Activated CD4-positive, alpha-beta memory T cell treated with anti-CD3 and anti-CD28 coated beads for 36 hours (primary cell): ENCODE results near the gene COL4A2. TPM values are rescaled to one million over a fixed set of nuclear protein-coding genes. Genes with fewer than 3 reads are reported as not detected.

Source experiments
- CTCF ChIA-PET: fragments of 350-600 bp; sonication (Branson Sonifier 250); formaldehyde crosslinking; loops from one replicate; lab custom pipeline; 2021; ENCODE audit warnings: antibody characterized with exemption, inconsistent platforms; lab: Charles Lee
- POLR2A ChIA-PET: fragments of 350-600 bp; sonication (Branson Sonifier 250); formaldehyde crosslinking; loops from one replicate; lab custom pipeline; 2021; ENCODE audit warnings: antibody characterized with exemption; lab: Charles Lee
- DNase-seq: peaks from one replicate; pipeline ENCODE4 v3.0.0-alpha.2; 2020
- H3K27ac Mint-ChIP-seq: one replicate; pipeline ENCODE4 v1.8.0; 2021; ENCODE audit warnings: mixed read lengths
- H3K27me3 Mint-ChIP-seq: one replicate; pipeline ENCODE4 v1.8.0; 2021; ENCODE audit warnings: mixed read lengths
- H3K36me3 Mint-ChIP-seq: one replicate; pipeline ENCODE4 v1.8.0; 2021; ENCODE audit warnings: mixed read lengths
- H3K4me1 Mint-ChIP-seq: one replicate; pipeline ENCODE4 v1.8.0; 2021; ENCODE audit warnings: low read depth, mixed read lengths
- H3K4me3 Mint-ChIP-seq: one replicate; pipeline ENCODE4 v1.8.0; 2021; ENCODE audit warnings: mild to moderate bottlenecking, mixed read lengths
- H3K9me3 Mint-ChIP-seq: one replicate; pipeline ENCODE4 v1.8.0; 2021; ENCODE audit warnings: mixed read lengths
- intact Hi-C: fragments of 100-400 bp; cut with micrococcal nuclease; formaldehyde crosslinking; loops from one replicate; pipeline ENCODE4 v1.15.1; 2023
- microRNA-seq: library from miRNA; unstranded; fragments of <30 nt; microRNA quantifications from one replicate; pipeline ENCODE4 v1.2.0, GENCODE V29; 2022; ENCODE audit warnings: borderline number of aligned reads, borderline microRNAs expressed, borderline replicate concordance
- total RNA-seq, 2 experiments: library from RNA; stranded (reverse); gene quantifications; one replicate each; pipeline ENCODE4 v1.2.3, GENCODE V29; 2021

COL4A2 gene
- total RNA-seq, 2 experiments from 2014 or later = not detected

DNA sequence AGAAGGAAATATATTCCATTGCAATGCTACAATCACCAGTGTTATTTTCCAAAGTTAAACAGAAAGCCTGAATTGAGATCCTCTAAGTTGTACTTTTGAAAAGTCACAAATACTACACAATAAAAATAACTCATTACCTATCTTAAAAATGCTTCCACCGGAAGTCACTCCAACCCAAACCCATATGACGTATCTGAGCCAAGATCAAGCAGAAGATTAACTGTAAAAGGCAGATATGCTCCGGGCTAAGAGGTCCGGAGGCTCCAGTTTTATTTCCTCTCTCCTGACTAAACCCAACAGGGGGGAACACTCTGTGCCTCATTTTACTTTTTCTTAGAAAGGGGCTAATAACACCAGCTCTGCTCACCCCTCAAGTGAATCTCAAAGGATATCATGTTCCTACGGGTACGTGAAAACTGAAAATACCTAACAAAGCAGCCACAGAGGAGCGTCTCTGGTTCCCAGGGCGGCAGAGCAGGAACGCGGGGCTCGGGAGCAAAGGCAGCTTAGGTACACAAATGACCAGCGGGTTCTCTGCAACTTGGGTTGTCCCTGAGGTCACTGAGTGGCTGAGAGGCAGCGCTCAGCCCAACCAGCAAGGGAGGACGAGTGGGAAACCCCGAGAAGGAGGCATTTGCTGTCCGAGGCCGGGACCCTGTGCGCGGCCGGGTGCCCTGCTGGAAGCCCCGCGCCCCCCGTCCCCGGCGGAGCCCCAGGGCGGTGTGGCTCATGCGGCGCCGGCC is 253.7 kb downstream of the COL4A2 start:
- H3K4me1 Mint-ChIP-seq = peaks cover 18% of the 10 kb centered on the region
- H3K27ac Mint-ChIP-seq = no peak overlapping the region
- intact Hi-C loops = loop anchor here (5.0 kb wide), 2 partner anchors 57 to 103 kb away; partner anchors contain the start of gene NAXD
- H3K36me3 Mint-ChIP-seq = no peaks in the 10 kb centered on the region
- peaks cover 4% of the 10 kb centered on the region for H3K27me3 Mint-ChIP-seq
- ChIA-PET POLR2A (no interaction called here), CTCF (no interaction called here)
- H3K9me3 Mint-ChIP-seq = no peaks in the 10 kb centered on the region
- DNase-seq = peak; percentile 15
- peak overlapping the region; percentile 60 for H3K4me3 Mint-ChIP-seq

DNA sequence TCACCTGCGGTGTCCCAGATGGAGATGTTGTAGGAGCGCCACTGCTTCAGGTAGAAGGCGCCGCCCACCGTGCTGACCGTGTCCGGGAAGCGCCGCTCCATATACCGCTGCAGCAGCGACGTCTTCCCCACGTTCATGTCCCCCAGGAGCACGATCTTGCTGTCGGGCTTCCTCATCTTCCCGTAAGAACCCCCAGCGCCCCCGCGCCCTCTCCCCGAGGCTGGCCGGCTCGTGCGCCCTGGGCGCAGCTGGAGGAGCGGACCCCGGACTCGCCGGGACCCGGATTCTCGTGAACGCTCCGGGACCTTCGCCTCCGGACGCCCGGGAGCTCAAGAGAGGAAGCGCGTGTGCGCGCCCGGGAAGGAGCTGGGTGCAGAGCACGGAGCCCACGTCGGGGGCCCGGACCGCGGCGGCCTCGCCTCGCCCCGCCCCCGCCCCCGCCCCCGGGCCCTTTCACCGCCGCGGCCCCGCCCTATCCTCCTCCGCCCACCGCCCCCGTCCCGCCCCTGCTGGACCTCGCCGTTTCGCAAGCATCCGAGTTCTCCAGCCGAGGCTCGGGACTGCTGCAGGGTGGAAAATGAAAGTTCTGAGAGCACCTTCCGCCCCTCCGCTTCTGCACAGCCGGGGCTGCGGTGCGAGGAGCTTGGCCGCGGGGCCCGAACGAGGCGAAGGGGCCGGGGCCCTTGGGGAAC is 254.4 kb downstream of the COL4A2 start, which contains the start of gene RAB20:
Gene RAB20, minus strand, starts transcription at position 379 of the 692 bp plus-strand sequence. Its CDS starts 203 bp downstream, at position 176.
- Mint-ChIP-seq H3K27me3 (peaks cover 4% of the 10 kb centered on the region), H3K9me3 (no peaks in the 10 kb centered on the region), H3K36me3 (no peaks in the 10 kb centered on the region), H3K27ac (peak within 1 kb of the TSS; percentile 50), H3K4me3 (peak within 1 kb of the TSS; percentile 86), H3K4me1 (peaks cover 18% of the 10 kb centered on the region)
- CTCF ChIA-PET = interaction anchor here (0.7 to 1.2 kb wide), 2 partner anchors 15 to 106 kb away, joined by 3 to 5 read pairs; no protein-coding TSS in a partner anchor
- intact Hi-C loops = loop anchor here (5.0 kb wide), 2 partner anchors 56 to 104 kb away; partner anchors contain the start of gene NAXD
- POLR2A ChIA-PET = no interaction called here
- peak; percentile 64 for DNase-seq

DNA sequence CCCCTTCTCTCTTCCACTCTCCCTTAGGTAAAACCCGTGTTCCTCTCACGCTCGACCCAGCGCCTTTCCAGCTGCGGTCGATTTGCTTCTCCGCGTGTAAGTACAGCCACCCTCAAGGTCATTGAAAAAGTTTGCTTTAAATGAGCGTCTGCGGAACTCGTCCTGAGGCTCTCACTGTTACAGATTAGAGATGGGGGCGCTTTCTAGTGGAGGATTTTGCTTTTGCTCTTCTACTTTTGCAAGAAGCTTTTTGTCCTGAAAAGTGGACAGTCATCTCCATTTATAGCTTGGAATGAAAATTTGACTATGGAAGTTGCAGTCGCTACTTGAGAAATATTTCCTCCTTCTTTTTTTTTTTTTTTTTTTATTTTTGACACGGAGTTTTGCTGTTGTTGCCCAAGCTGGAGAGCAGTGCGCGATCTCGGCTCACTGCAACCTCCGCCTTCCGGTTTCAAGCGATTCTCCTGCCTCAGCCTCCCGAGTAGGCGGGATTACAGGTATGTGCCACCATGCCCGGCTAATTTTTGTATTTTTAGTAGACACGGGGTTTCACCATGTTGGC is 255.0 kb downstream of the COL4A2 start:
- peaks cover 4% of the 10 kb centered on the region for H3K27me3 Mint-ChIP-seq
- peak overlapping the region; percentile 86 for H3K4me3 Mint-ChIP-seq
- DNase-seq = peak; percentile 36
- H3K9me3 Mint-ChIP-seq = no peaks in the 10 kb centered on the region
- peak overlapping the region; percentile 50 for H3K27ac Mint-ChIP-seq
- no peaks in the 10 kb centered on the region for H3K36me3 Mint-ChIP-seq
- intact Hi-C loops = loop anchor here (5.0 kb wide), 2 partner anchors 55 to 105 kb away; partner anchors contain the start of gene NAXD
- ChIA-PET POLR2A (no interaction called here), CTCF (interaction anchor here (0.7 to 1.2 kb wide), 2 partner anchors 16 to 106 kb away, joined by 3 to 5 read pairs; no protein-coding TSS in a partner anchor)
- H3K4me1 Mint-ChIP-seq = peaks cover 18% of the 10 kb centered on the region

Small RNA genes lying within 50 kb of the gene (microRNA-seq; reads per million reads assigned to microRNA genes)
- not detected for gene MIR8073

Other genes starting within 250 kb of the COL4A2 start
- gene COL4A1, start 127 bp upstream of the COL4A2 start, total RNA-seq = not detected